ENCODE results near the gene HAND1. TPM values are rescaled to one million over a fixed set of nuclear protein-coding genes. Genes with fewer than 3 reads are reported as not detected.

The HAND1 gene
- total RNA-seq, 1 donor, result not detected

DNA sequence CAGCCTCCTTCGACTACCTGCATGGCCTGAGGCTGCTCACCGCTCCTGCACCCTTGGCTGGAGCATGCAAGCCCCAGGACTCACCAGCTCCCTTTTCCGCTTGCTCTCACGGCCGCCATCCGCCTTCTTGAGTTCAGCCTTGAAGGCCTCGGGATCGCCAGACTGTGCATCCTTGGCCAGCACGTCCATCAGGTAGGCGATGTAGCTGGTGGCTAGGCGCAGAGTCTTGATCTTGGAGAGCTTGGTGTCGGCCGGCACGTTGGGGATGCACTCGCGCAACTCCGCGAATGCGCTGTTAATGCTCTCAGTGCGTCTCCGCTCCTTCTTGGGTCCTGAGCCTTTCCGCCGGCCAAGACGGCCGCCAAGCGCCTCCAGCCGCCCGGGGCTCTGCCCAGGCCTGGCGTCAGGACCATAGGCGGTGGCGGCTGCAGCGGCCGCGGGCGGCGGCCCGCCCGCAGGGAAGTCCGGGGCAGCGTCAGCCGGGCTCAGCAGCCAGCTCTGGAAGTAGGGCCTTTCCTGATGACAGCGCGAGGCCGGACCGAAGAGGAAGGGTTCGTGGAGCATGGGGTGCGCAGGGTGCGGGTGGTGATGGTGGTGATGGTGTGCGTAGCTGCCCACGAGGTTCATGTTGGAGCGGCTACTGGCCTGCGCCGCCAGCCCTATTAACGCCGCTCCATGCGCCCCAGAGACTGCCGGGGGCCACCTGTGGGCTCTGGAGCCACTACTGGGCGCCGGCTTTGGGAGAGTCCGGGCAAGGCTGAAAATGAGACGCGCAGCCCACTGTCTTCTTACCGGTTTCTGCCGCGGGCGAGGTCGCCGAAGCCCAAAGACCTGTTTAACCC is 424 bp downstream of the HAND1 start:
- no peak overlapping the region for H3K4me3 ChIP-seq (ENCODE audit: low read length)
- H3K9me3 ChIP-seq (ENCODE audit: low read depth, low read length), result no peaks in the 10 kb centered on the region
- peaks cover 62% of the 10 kb centered on the region for H3K4me1 ChIP-seq (ENCODE audit: insufficient read depth, low read length)
- peaks cover 98% of the 10 kb centered on the region for H3K27me3 ChIP-seq (ENCODE audit: insufficient read depth, low read length)

DNA sequence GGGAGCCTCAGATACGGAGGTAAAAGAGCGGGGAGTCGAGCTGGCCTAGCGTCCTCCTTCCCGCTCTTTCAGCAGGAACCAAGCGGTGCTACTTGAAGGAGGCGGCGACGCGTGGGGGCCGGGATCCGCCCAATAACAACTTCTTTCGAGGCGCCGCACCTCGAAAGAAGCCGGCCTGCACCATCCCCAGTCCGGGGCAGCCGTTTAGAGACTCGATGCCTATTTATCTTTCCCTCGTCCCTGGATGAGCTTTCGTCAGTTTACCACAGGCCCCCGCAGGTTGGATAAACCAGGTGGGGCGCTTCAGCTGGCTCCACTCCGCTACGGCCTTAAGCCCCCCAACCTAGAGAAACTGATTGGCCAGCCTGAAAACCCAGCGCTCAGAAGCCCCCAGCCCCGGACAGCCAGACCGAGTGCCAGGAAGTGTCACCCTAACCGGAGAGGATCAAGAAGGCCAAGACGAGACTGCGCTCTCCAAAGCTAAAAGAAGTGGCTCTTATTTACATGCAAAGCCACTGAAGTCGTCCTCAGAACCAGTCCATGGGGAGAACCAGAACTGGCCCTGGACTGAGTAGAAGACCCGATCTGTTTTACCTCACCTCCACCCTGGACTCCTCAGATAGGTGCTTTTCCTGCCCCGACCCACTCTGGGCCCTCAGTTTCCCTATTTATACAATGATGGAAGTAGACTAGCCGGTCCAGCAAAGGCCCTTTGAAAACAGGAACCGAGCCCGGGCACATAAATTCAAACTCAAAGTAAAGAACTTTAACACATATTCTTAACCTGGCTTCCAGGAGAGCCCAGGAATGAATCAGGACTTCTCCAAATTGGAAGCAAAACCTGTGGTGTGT is 1.4 kb downstream of the HAND1 start:
- Histone ChIP-seq H3K4me3 (ENCODE audit: low read length) (no peak overlapping the region), H3K4me1 (ENCODE audit: insufficient read depth, low read length) (peaks cover 62% of the 10 kb centered on the region), H3K9me3 (ENCODE audit: low read depth, low read length) (no peaks in the 10 kb centered on the region), H3K27me3 (ENCODE audit: insufficient read depth, low read length) (peaks cover 98% of the 10 kb centered on the region)

DNA sequence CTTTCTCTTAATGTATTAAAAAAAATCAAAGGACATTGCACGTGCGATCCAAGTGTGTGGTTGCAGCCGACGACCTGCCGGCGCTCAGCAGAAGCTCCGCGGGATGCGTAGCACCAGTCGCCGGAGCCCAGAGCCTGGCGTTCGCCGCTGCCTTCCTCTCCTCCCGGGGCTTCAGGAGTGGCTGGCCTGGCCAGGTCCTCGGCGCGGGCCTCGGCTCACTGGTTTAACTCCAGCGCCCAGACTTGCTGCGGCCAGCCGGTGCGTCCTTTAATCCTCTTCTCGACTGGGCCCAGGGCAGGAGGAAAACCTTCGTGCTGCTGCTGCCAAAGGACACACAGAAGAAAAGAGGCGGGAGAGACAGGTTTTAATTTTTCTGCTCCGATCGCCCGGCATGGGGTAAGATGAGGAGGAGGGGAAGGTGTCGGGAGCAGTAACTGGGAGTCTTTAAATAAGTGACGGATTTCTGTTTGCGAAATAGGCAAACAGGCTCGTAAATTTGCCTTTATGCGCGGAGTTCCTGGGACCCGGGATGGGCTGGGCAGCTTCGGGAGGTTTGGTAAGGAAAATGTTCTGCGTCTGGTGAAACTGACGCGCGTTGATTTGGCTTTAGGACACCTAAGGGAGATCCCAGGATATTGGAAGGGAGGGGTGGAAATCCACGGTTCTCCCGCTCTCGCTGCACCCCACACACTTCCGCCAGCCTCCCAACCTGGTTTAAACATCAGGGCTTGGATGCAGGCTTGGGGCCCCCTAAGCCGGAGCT is 2.3 kb downstream of the HAND1 start:
- peaks cover 65% of the 10 kb centered on the region for H3K4me1 ChIP-seq (ENCODE audit: insufficient read depth, low read length)
- no peak overlapping the region for H3K4me3 ChIP-seq (ENCODE audit: low read length)
- peaks cover 98% of the 10 kb centered on the region for H3K27me3 ChIP-seq (ENCODE audit: insufficient read depth, low read length)
- no peaks in the 10 kb centered on the region for H3K9me3 ChIP-seq (ENCODE audit: low read depth, low read length)

DNA sequence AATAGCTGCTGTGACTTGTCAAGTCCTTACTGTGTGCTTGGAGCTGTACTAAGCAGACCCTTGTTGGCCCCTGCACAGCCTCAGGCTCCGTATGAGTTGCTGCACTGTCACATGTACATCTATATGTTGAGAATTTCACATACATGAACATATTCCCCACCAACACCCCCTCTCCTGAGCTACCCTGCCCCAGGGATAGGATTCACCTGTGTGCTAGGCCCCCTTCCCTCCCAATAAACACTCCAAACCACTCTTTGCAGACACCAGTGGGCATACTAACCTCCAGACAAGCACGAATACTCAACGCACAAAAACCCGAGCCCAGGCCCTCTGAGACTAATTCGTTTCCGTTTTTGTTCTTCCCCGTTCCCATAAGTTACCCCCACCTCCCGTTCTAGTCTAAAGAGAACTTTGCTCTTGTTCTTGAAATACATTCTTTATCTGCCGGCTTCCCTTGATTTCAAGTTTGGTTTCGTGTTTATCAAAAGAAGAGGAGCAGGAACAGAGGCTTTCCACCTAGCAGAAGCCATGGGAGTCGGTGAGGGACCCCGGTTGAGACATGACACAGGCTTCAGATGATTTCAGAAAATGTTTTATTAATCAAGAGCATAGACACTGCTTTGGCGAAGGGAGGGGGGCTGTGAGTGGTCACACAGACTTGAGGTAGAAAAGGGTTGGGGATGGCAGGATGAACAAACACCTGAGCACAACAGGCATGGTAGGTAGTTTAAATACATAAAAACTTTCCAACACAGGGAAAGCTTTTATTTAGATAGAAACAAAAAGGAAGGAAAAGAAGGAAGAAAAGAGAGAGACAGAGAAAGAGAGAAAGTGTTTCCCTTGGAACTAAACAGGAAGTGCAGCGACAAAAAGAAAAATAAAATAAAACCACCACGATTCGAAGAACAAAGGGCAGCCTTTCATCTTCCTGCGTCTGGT is 3.4 kb downstream of the HAND1 start:
- Histone ChIP-seq H3K27me3 (ENCODE audit: insufficient read depth, low read length) (peaks cover 98% of the 10 kb centered on the region), H3K4me1 (ENCODE audit: insufficient read depth, low read length) (peaks cover 65% of the 10 kb centered on the region), H3K9me3 (ENCODE audit: low read depth, low read length) (no peaks in the 10 kb centered on the region), H3K4me3 (ENCODE audit: low read length) (no peak overlapping the region)

DNA sequence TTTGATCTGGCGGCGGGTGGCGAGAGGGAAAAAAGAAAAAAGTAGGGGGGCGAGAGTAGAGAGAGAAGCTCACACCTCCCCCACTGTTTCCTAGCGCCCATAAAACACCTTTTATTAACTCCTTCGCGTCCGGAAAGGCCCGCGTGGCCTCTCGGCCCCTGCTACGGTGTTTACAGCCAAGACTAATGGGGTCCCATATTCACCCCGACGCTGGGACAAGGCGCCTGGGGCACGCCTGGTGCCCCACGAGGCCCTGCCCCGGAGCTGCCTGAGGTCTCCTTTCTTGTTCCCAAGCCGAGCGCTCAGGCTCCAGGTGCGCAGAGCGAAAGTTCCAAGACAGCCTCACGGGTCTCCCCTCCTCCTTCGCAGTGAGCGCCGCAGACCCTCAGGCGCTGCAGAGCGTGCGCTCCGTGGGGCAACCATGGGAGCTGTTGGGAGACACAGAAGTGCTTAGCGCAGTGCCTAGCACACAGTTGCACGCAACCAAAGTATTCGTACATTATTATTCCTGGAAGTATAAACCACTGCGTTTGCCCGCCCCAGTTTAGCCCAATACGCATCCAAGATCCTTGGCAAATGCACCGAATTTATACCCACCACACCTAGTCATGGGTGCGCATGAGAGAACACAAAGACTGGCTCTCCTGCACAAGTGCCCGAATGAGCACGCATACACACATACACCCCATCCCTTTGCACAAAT is 4.3 kb downstream of the HAND1 start:
- Histone ChIP-seq H3K27me3 (ENCODE audit: insufficient read depth, low read length) (peaks cover 95% of the 10 kb centered on the region), H3K4me1 (ENCODE audit: insufficient read depth, low read length) (peaks cover 56% of the 10 kb centered on the region), H3K9me3 (ENCODE audit: low read depth, low read length) (no peaks in the 10 kb centered on the region), H3K4me3 (ENCODE audit: low read length) (no peak overlapping the region)

DNA sequence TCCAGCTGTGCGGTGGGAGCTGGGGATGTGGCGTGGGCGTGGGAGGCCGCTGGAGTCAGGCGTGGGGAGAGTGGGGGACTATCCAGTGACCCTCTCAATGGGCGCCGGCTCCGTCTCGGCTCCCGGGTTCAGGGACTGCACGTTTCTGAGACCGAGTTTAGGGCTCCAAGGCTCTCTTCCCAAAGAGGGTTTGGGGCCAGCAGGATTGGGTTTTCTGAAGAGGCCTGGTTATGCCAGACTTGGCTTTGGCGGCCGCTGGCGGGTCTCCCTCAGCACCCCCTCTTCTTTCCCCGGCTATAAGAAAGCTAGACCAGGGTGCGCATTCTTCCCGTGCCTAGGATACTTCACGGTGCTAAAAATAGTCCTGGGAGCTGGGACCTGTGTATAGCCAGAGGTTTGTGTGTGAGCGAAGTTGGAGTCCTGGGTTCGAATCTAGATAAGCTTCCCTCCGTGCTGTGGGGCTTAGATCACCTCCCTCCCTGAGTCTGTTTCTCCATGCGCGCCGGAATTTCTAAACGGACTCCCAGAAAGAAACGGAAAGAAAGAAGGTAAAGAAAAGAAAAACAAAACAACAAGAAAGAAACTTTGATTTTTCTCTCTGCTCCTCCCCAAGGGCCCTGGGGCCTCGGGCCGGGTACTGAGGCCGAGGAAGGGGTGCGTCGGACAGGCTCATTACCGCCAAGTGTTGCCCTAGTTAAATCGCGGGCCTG is 5.0 kb downstream of the HAND1 start:
- Histone ChIP-seq H3K4me1 (ENCODE audit: insufficient read depth, low read length) (peaks cover 55% of the 10 kb centered on the region), H3K27me3 (ENCODE audit: insufficient read depth, low read length) (peaks cover 90% of the 10 kb centered on the region), H3K9me3 (ENCODE audit: low read depth, low read length) (no peaks in the 10 kb centered on the region), H3K4me3 (ENCODE audit: low read length) (no peak overlapping the region)

DNA sequence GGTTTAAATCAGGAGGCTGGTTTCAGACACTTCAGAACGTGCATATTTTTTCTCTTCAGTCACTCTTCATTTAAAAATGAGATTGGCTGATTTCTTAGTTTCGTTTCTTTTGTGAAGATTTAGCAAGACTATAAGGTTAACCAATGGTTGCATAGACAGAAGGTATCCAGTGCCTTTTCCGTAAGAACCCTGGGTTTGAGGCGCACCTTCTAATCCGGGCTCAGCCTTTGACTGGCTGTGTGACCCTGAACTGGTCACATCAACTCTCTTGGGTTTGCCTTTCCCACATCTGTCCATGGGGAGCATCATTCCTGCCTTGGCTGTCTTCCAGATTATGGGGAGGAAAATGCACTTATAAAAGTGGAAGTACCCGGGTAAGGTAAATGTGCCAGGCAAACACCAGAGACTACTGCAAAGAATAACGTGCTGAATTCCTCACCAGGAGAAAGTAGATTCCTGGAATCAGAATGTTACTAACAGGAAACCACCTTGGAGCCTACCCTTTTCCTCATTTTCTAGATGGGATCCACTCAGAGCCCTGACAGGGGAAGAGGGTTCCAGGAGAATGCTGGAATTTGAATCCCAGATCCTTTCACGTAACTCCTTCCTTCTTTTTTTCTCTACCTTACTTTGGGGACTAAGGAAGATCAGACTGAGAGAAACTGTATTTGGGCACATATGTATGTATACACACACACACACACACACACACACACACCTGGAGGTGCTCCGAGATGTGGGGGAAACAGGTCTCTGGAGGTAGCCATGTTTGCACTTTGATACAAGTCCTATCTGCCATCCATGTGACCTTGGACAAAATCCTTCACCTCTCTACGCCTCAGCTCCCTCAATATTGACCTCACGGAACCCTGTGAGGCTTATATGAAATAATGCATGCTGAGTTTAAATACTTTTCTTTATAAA is 6.8 kb downstream of the HAND1 start:
- H3K9me3 ChIP-seq (ENCODE audit: low read depth, low read length), result no peaks in the 10 kb centered on the region
- peaks cover 72% of the 10 kb centered on the region for H3K27me3 ChIP-seq (ENCODE audit: insufficient read depth, low read length)
- H3K4me3 ChIP-seq (ENCODE audit: low read length), result no peak overlapping the region
- H3K4me1 ChIP-seq (ENCODE audit: insufficient read depth, low read length), result peaks cover 36% of the 10 kb centered on the region

DNA sequence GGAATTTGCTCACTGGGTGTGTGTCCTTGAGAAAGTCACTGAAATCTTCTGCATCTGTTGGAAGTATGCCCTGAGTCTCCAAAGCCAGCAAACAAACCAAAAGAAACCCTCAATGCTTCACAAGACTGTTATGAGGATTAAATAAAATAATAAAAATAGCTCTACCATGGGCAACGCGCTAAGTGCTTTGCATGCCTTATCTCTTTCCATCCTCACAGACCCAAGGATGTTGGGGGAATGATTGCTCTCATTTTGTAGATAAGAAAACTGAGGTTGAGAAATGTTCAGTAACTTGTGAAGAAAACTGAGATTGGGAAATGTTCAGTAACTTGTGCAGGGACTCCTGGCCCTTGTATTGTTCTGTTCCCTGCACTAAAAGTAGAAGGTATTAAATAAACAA is 7.9 kb downstream of the HAND1 start:
- Histone ChIP-seq H3K9me3 (ENCODE audit: low read depth, low read length) (no peaks in the 10 kb centered on the region), H3K4me3 (ENCODE audit: low read length) (no peak overlapping the region), H3K4me1 (ENCODE audit: insufficient read depth, low read length) (peaks cover 32% of the 10 kb centered on the region), H3K27me3 (ENCODE audit: insufficient read depth, low read length) (peaks cover 61% of the 10 kb centered on the region)

DNA sequence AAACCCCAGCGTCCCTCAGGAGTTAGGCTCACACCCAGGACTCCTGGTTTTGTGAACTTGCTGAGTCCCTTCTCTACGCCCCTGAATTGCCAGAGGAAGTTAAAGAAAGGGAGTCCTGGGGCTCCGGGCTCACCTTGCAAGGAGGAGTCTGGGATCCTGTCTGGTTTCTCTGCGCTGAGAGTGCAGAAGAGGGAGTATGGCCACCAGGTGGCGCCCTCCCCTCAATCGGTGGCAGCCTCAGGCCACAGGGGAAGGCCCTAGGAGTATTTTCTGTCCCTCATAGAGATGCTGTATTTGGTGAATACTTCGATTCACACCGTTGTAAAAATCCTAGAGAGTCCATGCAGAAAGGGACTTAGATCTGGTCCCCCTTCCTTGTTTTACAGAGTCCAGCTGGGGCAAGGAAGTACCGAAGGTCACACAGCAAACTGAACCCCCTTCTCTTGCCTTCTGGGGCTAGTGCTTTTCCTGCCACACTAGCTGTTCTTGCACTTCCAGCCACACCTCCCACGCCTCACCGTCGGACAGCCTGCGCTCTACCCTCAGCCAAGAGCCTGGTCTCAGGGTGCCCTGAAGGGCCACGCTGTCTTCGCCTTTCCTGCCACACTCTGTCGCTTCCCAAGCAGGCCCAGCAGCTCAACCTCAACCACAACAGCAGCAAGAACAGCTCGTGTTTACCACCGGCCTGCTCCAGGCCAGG is 10.2 kb downstream of the HAND1 start:
- Histone ChIP-seq H3K4me3 (ENCODE audit: low read length) (no peak overlapping the region), H3K27me3 (ENCODE audit: insufficient read depth, low read length) (peaks cover 38% of the 10 kb centered on the region), H3K4me1 (ENCODE audit: insufficient read depth, low read length) (peaks cover 9% of the 10 kb centered on the region), H3K9me3 (ENCODE audit: low read depth, low read length) (no peaks in the 10 kb centered on the region)

DNA sequence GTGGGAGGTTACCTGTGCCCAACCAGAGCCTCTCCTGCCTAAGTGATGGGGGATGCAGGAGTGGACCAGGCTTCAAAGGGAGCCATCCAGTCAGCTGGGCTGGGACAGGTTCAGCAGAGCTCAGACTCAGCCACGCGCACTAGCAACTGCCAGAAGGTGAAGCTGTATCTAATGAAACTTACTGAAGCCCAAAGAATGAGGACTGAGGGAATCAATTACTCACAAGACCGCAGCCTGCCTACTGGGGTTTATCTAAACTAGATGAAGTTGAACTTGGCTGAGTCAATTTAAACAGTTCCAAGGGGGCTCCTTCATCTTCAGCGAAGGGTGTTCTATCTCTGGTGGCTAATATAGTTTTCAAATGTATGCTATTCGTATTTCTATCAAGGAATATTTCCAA is 11.4 kb downstream of the HAND1 start:
- H3K4me3 ChIP-seq (ENCODE audit: low read length), result no peak overlapping the region
- H3K27me3 ChIP-seq (ENCODE audit: insufficient read depth, low read length), result peaks cover 26% of the 10 kb centered on the region
- no peaks in the 10 kb centered on the region for H3K9me3 ChIP-seq (ENCODE audit: low read depth, low read length)
- peaks cover 9% of the 10 kb centered on the region for H3K4me1 ChIP-seq (ENCODE audit: insufficient read depth, low read length)

DNA sequence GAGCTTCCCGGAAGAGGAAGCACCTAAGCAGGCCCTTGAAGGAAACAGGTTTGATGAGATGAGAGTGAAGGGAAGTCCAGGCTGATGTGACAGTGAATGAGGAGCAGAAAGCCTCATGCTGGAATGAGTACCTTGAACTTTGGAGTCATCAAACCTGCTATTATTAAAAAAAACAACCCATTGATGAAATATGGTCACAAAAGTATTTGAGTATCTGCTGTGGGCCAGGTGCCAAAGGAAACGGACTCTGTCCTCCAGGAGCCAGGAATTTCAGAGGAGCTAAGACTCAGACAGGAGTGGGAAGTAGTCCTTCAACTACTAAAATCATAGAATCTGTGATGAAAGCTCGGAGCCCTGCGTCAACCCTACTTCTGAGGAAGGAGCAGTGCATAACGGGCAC is 11.9 kb downstream of the HAND1 start:
- H3K9me3 ChIP-seq (ENCODE audit: low read depth, low read length), result no peaks in the 10 kb centered on the region
- H3K4me1 ChIP-seq (ENCODE audit: insufficient read depth, low read length), result peaks cover 8% of the 10 kb centered on the region
- peaks cover 21% of the 10 kb centered on the region for H3K27me3 ChIP-seq (ENCODE audit: insufficient read depth, low read length)
- H3K4me3 ChIP-seq (ENCODE audit: low read length), result no peak overlapping the region

DNA sequence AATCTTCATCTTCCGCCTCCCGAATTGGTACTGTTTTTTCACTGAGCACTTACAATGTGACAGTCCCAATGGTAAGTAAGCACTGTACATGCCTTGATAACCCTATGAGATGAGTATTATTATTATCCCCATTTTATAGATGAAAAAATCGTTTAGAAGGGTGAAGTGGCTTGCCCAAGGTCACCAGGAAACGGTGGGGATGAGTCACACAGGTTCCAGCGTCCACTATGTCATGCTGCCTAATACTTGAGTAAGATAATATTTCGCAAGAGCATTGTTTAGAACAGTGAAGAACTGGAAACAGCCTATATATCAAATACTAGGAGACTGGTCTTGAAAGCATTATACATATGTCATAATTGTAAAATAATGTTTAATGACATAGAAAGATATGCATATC is 12.9 kb downstream of the HAND1 start:
- Histone ChIP-seq H3K4me1 (ENCODE audit: insufficient read depth, low read length) (peaks cover 6% of the 10 kb centered on the region), H3K9me3 (ENCODE audit: low read depth, low read length) (no peaks in the 10 kb centered on the region), H3K4me3 (ENCODE audit: low read length) (no peak overlapping the region), H3K27me3 (ENCODE audit: insufficient read depth, low read length) (peaks cover 11% of the 10 kb centered on the region)
